CD14-positive monocyte (primary cell): ENCODE measurements around the gene RIPOR3. TPM values are rescaled to one million over a fixed set of nuclear protein-coding genes. Genes with fewer than 3 reads are reported as not detected.

Experiments used
- DNase-seq, 3 donors: peaks; one replicate each; pipeline ENCODE4 v3.0.0-alpha.2; 2011 to 2022
- H2AFZ ChIP-seq: 2 replicates; pipeline ENCODE4 v1.6.0; 2012; ENCODE audit warnings: mild to moderate bottlenecking, low read depth, low read length, inconsistent platforms; ENCODE audit not compliant: insufficient read depth, poor library complexity, severe bottlenecking
- H3K27ac ChIP-seq, 2 donors: 1 replicate in 1 of 2; 2 replicates in 1 of 2; pipeline ENCODE4 v1.5.1; 2012 to 2013; ENCODE audit warnings: low read length in 2 of 2, control low read depth in 1 of 2, inconsistent platforms in 1 of 2, low read depth in 1 of 2, mild to moderate bottlenecking in 1 of 2
- H3K27me3 ChIP-seq, 2 donors: one replicate each; pipeline versions ENCODE4 v1.6.0 to v1.6.1; 2011 to 2013; ENCODE audit warnings: low read length in 2 of 2; ENCODE audit not compliant: control insufficient read depth in 2 of 2, insufficient read depth in 2 of 2
- H3K36me3 ChIP-seq, 2 donors: replicated peaks in 1 of 2; 1 replicate in 1 of 2; 2 replicates in 1 of 2; pipeline versions ENCODE4 v1.5.1 to v1.6.1; 2012 to 2013; ENCODE audit warnings: low read length in 2 of 2, control low read depth in 1 of 2, inconsistent platforms in 1 of 2, mild to moderate bottlenecking in 1 of 2; ENCODE audit not compliant: insufficient read depth in 2 of 2, control insufficient read depth in 1 of 2
- H3K4me1 ChIP-seq, 2 donors: 1 replicate in 1 of 2; 2 replicates in 1 of 2; pipeline versions ENCODE4 v1.5.1 to v1.6.1; 2012 to 2013; ENCODE audit warnings: low read length in 2 of 2, control low read depth in 1 of 2, inconsistent platforms in 1 of 2, mild to moderate bottlenecking in 1 of 2, moderate library complexity in 1 of 2; ENCODE audit not compliant: insufficient read depth in 2 of 2, control insufficient read depth in 1 of 2
- H3K4me2 ChIP-seq: replicated peaks from 2 replicates; pipeline ENCODE3; 2012; ENCODE audit warnings: low read length, moderate library complexity, mild to moderate bottlenecking; ENCODE audit not compliant: poor library complexity, severe bottlenecking; ENCODE audit errors: extremely low read depth
- H3K4me3 ChIP-seq, 3 experiments: fragments of 200-600 bp in 1 of 3; sonication (generic) in 1 of 3; replicated peaks in 1 of 3; 1 replicate in 2 of 3; 2 replicates in 1 of 3; pipeline ENCODE4 v1.5.1; 2011 to 2013; ENCODE audit warnings: low read length in 3 of 3, mild to moderate bottlenecking in 3 of 3, control low read depth in 2 of 3, low read depth in 2 of 3, inconsistent platforms in 1 of 3, moderate library complexity in 1 of 3
- H3K79me2 ChIP-seq: 2 replicates; pipeline ENCODE4 v1.6.0; 2012; ENCODE audit warnings: mild to moderate bottlenecking, control low read depth, inconsistent platforms, low read length, moderate library complexity; ENCODE audit not compliant: insufficient read depth
- H3K9ac ChIP-seq: 2 replicates; pipeline ENCODE4 v1.6.0; 2017; ENCODE audit warnings: low read length, mild to moderate bottlenecking; ENCODE audit not compliant: insufficient read depth, poor library complexity, severe bottlenecking
- H3K9me3 ChIP-seq, 2 donors: replicated peaks in 1 of 2; 1 replicate in 1 of 2; 2 replicates in 1 of 2; pipeline versions ENCODE4 v1.5.1 to v1.6.1; 2012 to 2013; ENCODE audit warnings: low read length in 2 of 2, control low read depth in 1 of 2; ENCODE audit not compliant: control insufficient read depth in 1 of 2, insufficient read depth in 1 of 2
- H4K20me1 ChIP-seq: 2 replicates; pipeline ENCODE4 v1.6.0; 2012; ENCODE audit warnings: mild to moderate bottlenecking, low read length, control low read depth, moderate library complexity; ENCODE audit not compliant: insufficient read depth
- H3K27ac Mint-ChIP-seq, 7 donors: one replicate each; pipeline ENCODE4 v1.8.0; 2020; ENCODE audit warnings: mild to moderate bottlenecking in 7 of 7, mixed read lengths in 7 of 7, moderate library complexity in 6 of 7, inconsistent platforms in 2 of 7
- H3K27me3 Mint-ChIP-seq, 3 donors: one replicate each; pipeline ENCODE4 v1.8.0; 2021 to 2022; ENCODE audit warnings: low read depth in 3 of 3, mild to moderate bottlenecking in 3 of 3, mixed read lengths in 3 of 3, moderate library complexity in 3 of 3, inconsistent platforms in 1 of 3
- H3K36me3 Mint-ChIP-seq, 2 donors: one replicate each; pipeline ENCODE4 v1.8.0; 2020; ENCODE audit warnings: mixed read lengths in 2 of 2, inconsistent platforms in 1 of 2, mild to moderate bottlenecking in 1 of 2
- H3K4me1 Mint-ChIP-seq: one replicate; pipeline ENCODE4 v1.8.0; 2020; ENCODE audit warnings: mild to moderate bottlenecking, mixed read lengths
- H3K4me3 Mint-ChIP-seq, 2 donors: one replicate each; pipeline ENCODE4 v1.8.0; 2020; ENCODE audit warnings: mild to moderate bottlenecking in 2 of 2, mixed read lengths in 2 of 2, moderate library complexity in 1 of 2
- H3K9me3 Mint-ChIP-seq, 7 donors: one replicate each; pipeline ENCODE4 v1.8.0; 2020 to 2022; ENCODE audit warnings: mixed read lengths in 7 of 7, mild to moderate bottlenecking in 6 of 7, moderate library complexity in 6 of 7, inconsistent platforms in 2 of 7
- WGBS: methylation state at CpG from one replicate; pipeline ENCODE4 v1.1.5; 2013; ENCODE audit warnings: missing lambda C conversion rate; ENCODE audit not compliant: insufficient coverage; 5-methylcytosine and 5-hydroxymethylcytosine counted together
- intact Hi-C, 2 donors: fragments of 100-400 bp; cut with micrococcal nuclease; formaldehyde crosslinking; loops; one replicate each; pipeline versions ENCODE4 v1.15.0 to v1.15.1; 2023
- polyA plus RNA-seq, 3 donors: library from polyadenylated mRNA; depleted of rRNA in 1 of 3; unstranded in 2 of 3; stranded (reverse) in 1 of 3; fragments of 300-500 nt in 2 of 3; fragments of >200 nt in 1 of 3; fragmentation: Illumina TruSeq in 2 of 3; gene quantifications; 1 replicate in 2 of 3; 2 replicates in 1 of 3; pipeline ENCODE4 v1.2.3, GENCODE V29; 2012 to 2021
- TF ChIP-seq, protein P1 (sequence below): fragments of 200-600 bp; IDR thresholded peaks from one replicate; pipeline ENCODE4 v1.8.0; 2022; ENCODE audit warnings: antibody characterized with exemption, mild to moderate bottlenecking

RIPOR3 gene
- polyA plus RNA-seq, 3 donors, result not detected

- intact Hi-C loops, result no loop called here
- Histone ChIP-seq H3K4me1 (no peaks in the 10 kb centered on the region), H2AFZ (no peak overlapping the region), H3K9ac (no peak overlapping the region), H4K20me1 (no peaks in the 10 kb centered on the region), H3K27me3 (no peaks in the 10 kb centered on the region), H3K9me3 (no peaks in the 10 kb centered on the region), H3K36me3 (no peaks in the 10 kb centered on the region), H3K27ac (no peak overlapping the region), H3K4me2 (no peak overlapping the region), H3K4me3 (no peak overlapping the region), H3K79me2 (no peaks in the 10 kb centered on the region)
- TF ChIP-seq, protein P1, sequence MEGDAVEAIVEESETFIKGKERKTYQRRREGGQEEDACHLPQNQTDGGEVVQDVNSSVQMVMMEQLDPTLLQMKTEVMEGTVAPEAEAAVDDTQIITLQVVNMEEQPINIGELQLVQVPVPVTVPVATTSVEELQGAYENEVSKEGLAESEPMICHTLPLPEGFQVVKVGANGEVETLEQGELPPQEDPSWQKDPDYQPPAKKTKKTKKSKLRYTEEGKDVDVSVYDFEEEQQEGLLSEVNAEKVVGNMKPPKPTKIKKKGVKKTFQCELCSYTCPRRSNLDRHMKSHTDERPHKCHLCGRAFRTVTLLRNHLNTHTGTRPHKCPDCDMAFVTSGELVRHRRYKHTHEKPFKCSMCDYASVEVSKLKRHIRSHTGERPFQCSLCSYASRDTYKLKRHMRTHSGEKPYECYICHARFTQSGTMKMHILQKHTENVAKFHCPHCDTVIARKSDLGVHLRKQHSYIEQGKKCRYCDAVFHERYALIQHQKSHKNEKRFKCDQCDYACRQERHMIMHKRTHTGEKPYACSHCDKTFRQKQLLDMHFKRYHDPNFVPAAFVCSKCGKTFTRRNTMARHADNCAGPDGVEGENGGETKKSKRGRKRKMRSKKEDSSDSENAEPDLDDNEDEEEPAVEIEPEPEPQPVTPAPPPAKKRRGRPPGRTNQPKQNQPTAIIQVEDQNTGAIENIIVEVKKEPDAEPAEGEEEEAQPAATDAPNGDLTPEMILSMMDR, result no peak
- H3K27me3 Mint-ChIP-seq, result peaks cover 4 to 8% (median 6%) of the 10 kb centered on the region in 3 donors
- no peaks in the 10 kb centered on the region for H3K4me1 Mint-ChIP-seq
- H3K27ac Mint-ChIP-seq, result no peak overlapping the region
- 96% methylated on average over 3 of the region's 5 CpGs for WGBS
- H3K9me3 Mint-ChIP-seq, result peaks cover 0 to 6% (median 0%) of the 10 kb centered on the region in 7 donors
- H3K4me3 Mint-ChIP-seq, result no peak overlapping the region
- H3K36me3 Mint-ChIP-seq, result no peaks in the 10 kb centered on the region
- no peak for DNase-seq
These were observed 11.6 kb downstream of the RIPOR3 start for GRCh38 chr20:50679753-50680104.

DNA sequence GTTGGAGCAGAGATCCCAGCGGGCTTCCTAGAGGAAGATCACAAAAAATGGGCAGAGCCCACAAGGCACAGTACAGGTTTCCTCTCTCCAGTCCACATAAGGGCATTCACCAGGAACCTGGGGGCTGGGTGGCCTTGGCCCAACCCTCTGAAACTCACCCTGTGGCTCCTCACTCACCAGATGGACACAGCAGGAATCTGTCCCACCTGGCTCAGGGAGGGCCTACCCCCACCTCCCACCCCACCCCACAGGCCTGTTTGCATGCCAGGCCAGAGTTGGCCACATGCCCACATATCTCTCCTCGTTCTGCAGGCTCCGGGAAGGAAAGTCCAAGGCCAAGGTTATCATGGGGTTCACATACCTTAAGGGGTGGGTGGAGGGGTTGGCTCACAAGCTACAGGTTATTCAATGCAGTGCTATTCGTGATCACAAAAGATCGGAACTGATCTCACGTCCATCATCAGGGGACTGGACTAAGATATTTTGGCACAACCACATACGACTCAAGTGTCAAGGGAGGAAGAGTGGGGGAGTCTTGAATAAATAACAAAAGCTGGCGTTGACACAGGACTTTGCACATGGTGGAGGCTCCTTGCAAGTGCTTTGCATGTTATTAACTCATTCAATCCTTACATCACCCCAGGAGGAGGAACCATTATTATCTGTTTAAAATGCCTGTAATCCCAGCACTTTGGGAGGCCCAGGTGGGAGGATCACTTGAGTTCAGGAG is 13.0 kb downstream of the RIPOR3 start:
- Histone ChIP-seq H3K4me2 (no peak overlapping the region), H3K4me3 (no peak overlapping the region), H3K79me2 (no peaks in the 10 kb centered on the region), H3K9me3 (no peaks in the 10 kb centered on the region), H3K27ac (no peak overlapping the region), H3K4me1 (no peaks in the 10 kb centered on the region), H3K9ac (no peak overlapping the region), H2AFZ (no peak overlapping the region), H4K20me1 (no peaks in the 10 kb centered on the region), H3K27me3 (no peaks in the 10 kb centered on the region), H3K36me3 (no peaks in the 10 kb centered on the region)
- no peak overlapping the region for H3K4me3 Mint-ChIP-seq
- peak overlapping the region in 1 of 7 donors; percentile 5 for H3K27ac Mint-ChIP-seq
- no peaks in the 10 kb centered on the region for H3K36me3 Mint-ChIP-seq
- DNase-seq, result no peak
- TF ChIP-seq, protein P1, result no peak
- WGBS, result 100% methylated on average over 4 of the region's 8 CpGs
- intact Hi-C loops, result no loop called here
- peaks cover 0 to 6% (median 0%) of the 10 kb centered on the region in 7 donors for H3K9me3 Mint-ChIP-seq
- no peaks in the 10 kb centered on the region for H3K4me1 Mint-ChIP-seq
- peaks cover 4 to 8% (median 5%) of the 10 kb centered on the region in 3 donors for H3K27me3 Mint-ChIP-seq
